ENCODE measurements around the gene RASGEF1B. TPM values are rescaled to one million over a fixed set of nuclear protein-coding genes. Genes with fewer than 3 reads are reported as not detected.

The RASGEF1B gene
- total RNA-seq, 4 donors from 2014 or later = 4.3 to 15.5 (median 10.2) TPM

GRCh38 chr4:81424336-81424735 lies 47.4 kb downstream of the RASGEF1B start:
- H3K4me1 ChIP-seq = no peaks in the 10 kb centered on the region
- TF ChIP-seq, protein P1, sequence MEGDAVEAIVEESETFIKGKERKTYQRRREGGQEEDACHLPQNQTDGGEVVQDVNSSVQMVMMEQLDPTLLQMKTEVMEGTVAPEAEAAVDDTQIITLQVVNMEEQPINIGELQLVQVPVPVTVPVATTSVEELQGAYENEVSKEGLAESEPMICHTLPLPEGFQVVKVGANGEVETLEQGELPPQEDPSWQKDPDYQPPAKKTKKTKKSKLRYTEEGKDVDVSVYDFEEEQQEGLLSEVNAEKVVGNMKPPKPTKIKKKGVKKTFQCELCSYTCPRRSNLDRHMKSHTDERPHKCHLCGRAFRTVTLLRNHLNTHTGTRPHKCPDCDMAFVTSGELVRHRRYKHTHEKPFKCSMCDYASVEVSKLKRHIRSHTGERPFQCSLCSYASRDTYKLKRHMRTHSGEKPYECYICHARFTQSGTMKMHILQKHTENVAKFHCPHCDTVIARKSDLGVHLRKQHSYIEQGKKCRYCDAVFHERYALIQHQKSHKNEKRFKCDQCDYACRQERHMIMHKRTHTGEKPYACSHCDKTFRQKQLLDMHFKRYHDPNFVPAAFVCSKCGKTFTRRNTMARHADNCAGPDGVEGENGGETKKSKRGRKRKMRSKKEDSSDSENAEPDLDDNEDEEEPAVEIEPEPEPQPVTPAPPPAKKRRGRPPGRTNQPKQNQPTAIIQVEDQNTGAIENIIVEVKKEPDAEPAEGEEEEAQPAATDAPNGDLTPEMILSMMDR (IDR thresholded peaks at IDR 0.05) = no peak
- no peak for TF ChIP-seq POLR2A (IDR thresholded peaks at IDR 0.05)
- H3K9me3 ChIP-seq = no peaks in the 10 kb centered on the region
- 81 to 84% methylated on average over 6 of the region's 6 CpGs for WGBS, 2 donors
- peaks cover 0 to 6% of the 10 kb centered on the region in 2 donors for H3K36me3 ChIP-seq
- intact Hi-C loops (cut with DNase I) = no loop called here
- H3K4me3 ChIP-seq (replicated peaks in 1 of 3) = no peak overlapping the region
- no peak for DNase-seq
- H3K27me3 ChIP-seq = no peaks in the 10 kb centered on the region
- no peak overlapping the region for H3K27ac ChIP-seq

GRCh38 chr4:81422595-81422994 lies 49.1 kb downstream of the RASGEF1B start:
- intact Hi-C loops (cut with DNase I) = no loop called here
- H3K27me3 ChIP-seq = no peaks in the 10 kb centered on the region
- H3K4me3 ChIP-seq (replicated peaks in 1 of 3) = no peak overlapping the region
- WGBS, 2 donors = 58 to 68% methylated on average over 1 of the region's 1 CpG
- no peak for DNase-seq
- no peaks in the 10 kb centered on the region for H3K4me1 ChIP-seq
- no peak for TF ChIP-seq POLR2A (IDR thresholded peaks at IDR 0.05)
- TF ChIP-seq, protein P1 (IDR thresholded peaks at IDR 0.05) = no peak
- H3K27ac ChIP-seq = no peak overlapping the region
- H3K9me3 ChIP-seq = no peaks in the 10 kb centered on the region
- peaks cover 0 to 6% of the 10 kb centered on the region in 2 donors for H3K36me3 ChIP-seq

DNA sequence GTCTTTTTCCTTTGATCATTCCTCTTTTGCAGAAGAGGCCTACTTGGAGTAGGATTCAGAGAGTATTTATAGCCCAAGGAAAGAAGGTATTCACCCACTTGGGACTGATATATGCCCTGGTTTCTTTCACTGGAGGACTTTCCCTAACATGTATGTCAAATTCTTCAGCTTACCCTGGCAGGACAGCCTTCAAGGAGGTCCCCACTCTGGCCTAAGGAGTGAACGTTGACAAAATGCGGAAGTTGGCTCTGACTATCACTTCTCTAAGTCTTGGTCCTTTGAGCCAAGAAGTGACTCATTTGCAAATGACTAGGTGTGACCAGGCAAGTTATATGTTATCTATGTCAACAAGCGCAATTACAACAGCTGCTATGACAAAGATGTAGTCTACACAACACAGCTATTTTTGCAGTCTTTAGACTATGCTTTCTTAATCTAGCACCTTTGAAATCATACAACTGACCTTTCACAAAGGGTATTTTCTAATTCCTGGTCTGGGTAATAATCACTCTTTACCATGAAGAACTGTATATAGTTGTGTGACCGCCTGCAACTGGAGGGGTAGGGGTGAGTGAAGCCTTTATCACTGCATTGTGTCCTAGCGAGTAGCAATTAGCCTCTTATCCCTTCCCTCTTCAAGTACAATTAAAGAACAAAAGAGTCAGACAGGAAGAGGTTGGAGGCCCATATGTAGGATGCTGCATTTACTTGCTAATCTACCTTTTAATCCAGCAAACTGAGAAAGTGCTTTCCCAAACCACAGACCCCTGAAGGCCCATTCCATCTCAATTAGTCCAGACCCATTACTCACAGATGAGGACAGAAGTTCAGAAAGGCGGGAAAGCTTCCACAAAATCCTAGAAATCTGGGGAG lies 50.1 kb downstream of the RASGEF1B start:
- no peak overlapping the region for H3K4me3 ChIP-seq (replicated peaks in 1 of 3)
- no peaks in the 10 kb centered on the region for H3K27me3 ChIP-seq
- 83 to 87% methylated on average over 6 of the region's 6 CpGs for WGBS, 2 donors
- H3K9me3 ChIP-seq = no peaks in the 10 kb centered on the region
- H3K4me1 ChIP-seq = no peaks in the 10 kb centered on the region
- no peak overlapping the region for H3K27ac ChIP-seq
- DNase-seq = no peak
- intact Hi-C loops (cut with DNase I) = no loop called here
- TF ChIP-seq POLR2A (IDR thresholded peaks at IDR 0.05) = no peak
- TF ChIP-seq, protein P1 (IDR thresholded peaks at IDR 0.05) = no peak
- no peaks in the 10 kb centered on the region for H3K36me3 ChIP-seq

- Histone ChIP-seq H3K4me3 (replicated peaks in 1 of 3) (no peak overlapping the region), H3K27me3 (no peaks in the 10 kb centered on the region), H3K36me3 (no peaks in the 10 kb centered on the region), H3K9me3 (no peaks in the 10 kb centered on the region), H3K27ac (no peak overlapping the region), H3K4me1 (no peaks in the 10 kb centered on the region)
- intact Hi-C loops (cut with DNase I) = no loop called here
- TF ChIP-seq, protein P1 (IDR thresholded peaks at IDR 0.05) = no peak
- TF ChIP-seq POLR2A (IDR thresholded peaks at IDR 0.05) = no peak
- WGBS, 2 donors = 65 to 75% methylated on average over 1 of the region's 1 CpG
- DNase-seq = no peak
These were observed 53.1 kb downstream of the RASGEF1B start for GRCh38 chr4:81418572-81418971.

GRCh38 chr4:81412946-81413495 lies 58.7 kb downstream of the RASGEF1B start:
- TF ChIP-seq, protein P1 (IDR thresholded peaks at IDR 0.05) = no peak
- no peak for TF ChIP-seq POLR2A (IDR thresholded peaks at IDR 0.05)
- no peaks in the 10 kb centered on the region for H3K9me3 ChIP-seq
- H3K27ac ChIP-seq = no peak overlapping the region
- DNase-seq = no peak
- H3K36me3 ChIP-seq = no peaks in the 10 kb centered on the region
- no peak overlapping the region for H3K4me3 ChIP-seq (replicated peaks in 1 of 3)
- no peaks in the 10 kb centered on the region for H3K27me3 ChIP-seq
- no peaks in the 10 kb centered on the region for H3K4me1 ChIP-seq
- intact Hi-C loops (cut with DNase I) = no loop called here
- 61 to 71% methylated on average over 4 of the region's 4 CpGs for WGBS, 2 donors

Data from thyroid gland (tissue), 4 donors.